K562 (cell line): Measurements from ENCODE around the gene HHATL. TPM values are rescaled to one million over a fixed set of nuclear protein-coding genes. Genes with fewer than 3 reads are reported as not detected.
A peak's percentile ranks its signal among the peaks of the same experiment; 100 is the strongest.

Experiments used
- ATAC-seq: fragments of 200-7000 bp; cut with Tn5 transposase; 3 replicates; pipeline ENCODE4 v1.9.1; 2020; ENCODE audit warnings: moderate library complexity
- BruUV-seq: library from RNA; stranded (reverse); fragments of 400-500 nt; replicated peaks from 2 replicates; lab custom pipeline; 2021; lab: Mats Ljungman, UMichigan
- CTCF ChIA-PET: fragments of 300-600 bp; formaldehyde crosslinking; extraction: SDS; loops from one replicate; lab custom pipeline; 2021; ENCODE audit warnings: low intra/inter-chr PET ratio; lab: Yijun Ruan, JAX
- POLR2A ChIA-PET: fragments of 300-600, 350-650 bp; sonication (Branson Sonifier 250); formaldehyde crosslinking; extraction: SDS; loops from one replicate; lab custom pipeline; 2021; ENCODE audit warnings: antibody characterized with exemption, inconsistent platforms; lab: Yijun Ruan, JAX
- DNase-seq, 4 experiments: peaks; one replicate each; pipeline versions ENCODE4 v3.0.0 to v3.0.0-alpha.2; 2011 to 2018; ENCODE audit warnings: low spot score in 3 of 4, mixed read lengths in 3 of 4; ENCODE audit errors: extremely low read depth in 1 of 4
- FAIRE-seq: peaks from 2 replicates; lab custom pipeline; 2011; peaks lifted over from hg19 to GRCh38; lab: Jason Lieb, UNC
- H2AFZ ChIP-seq: 2 replicates; pipeline ENCODE4 v1.6.0; 2011; ENCODE audit warnings: low read depth, low read length, control low read depth, inconsistent platforms
- H3K27ac ChIP-seq: fragments of 200-600 bp; 3 replicates; pipeline ENCODE4 v1.8.0; 2011; ENCODE audit warnings: low read depth, mild to moderate bottlenecking, control low read depth, inconsistent platforms, low read length, moderate library complexity, mixed read lengths; ENCODE audit errors: extremely low read depth
- H3K27me3 ChIP-seq, 2 experiments: fragments of 300-600 bp in 1 of 2; 2 replicates in 1 of 2; 3 replicates in 1 of 2; pipeline versions ENCODE4 v1.6.0 to v1.8.0; 2011; ENCODE audit warnings: inconsistent platforms in 2 of 2, low read length in 2 of 2, mild to moderate bottlenecking in 1 of 2, mixed read lengths in 1 of 2, moderate library complexity in 1 of 2; ENCODE audit not compliant: control insufficient read depth in 2 of 2, insufficient read depth in 2 of 2
- H3K36me3 ChIP-seq: fragments of 300-600 bp; 3 replicates; pipeline ENCODE4 v1.8.0; 2011; ENCODE audit warnings: mild to moderate bottlenecking, low read length, inconsistent platforms; ENCODE audit not compliant: control insufficient read depth, insufficient read depth
- H3K4me1 ChIP-seq, 2 experiments: fragments of 200-600 bp in 1 of 2; replicated peaks in 1 of 2; 2 replicates in 1 of 2; 3 replicates in 1 of 2; pipeline versions ENCODE4 v1.5.1 to v1.8.0; 2011; ENCODE audit warnings: inconsistent platforms in 2 of 2, low read length in 2 of 2, mild to moderate bottlenecking in 1 of 2, mixed read lengths in 1 of 2, moderate library complexity in 1 of 2; ENCODE audit not compliant: control insufficient read depth in 2 of 2, insufficient read depth in 2 of 2
- H3K4me2 ChIP-seq: 2 replicates; pipeline ENCODE4 v1.6.1; 2011; ENCODE audit warnings: low read length, control low read depth, inconsistent platforms, mixed read lengths; ENCODE audit not compliant: insufficient read depth
- H3K4me3 ChIP-seq: fragments of 200-600 bp; sonication (generic), shearing (Covaris generic); 2 replicates; pipeline ENCODE4 v1.5.1; 2016; ENCODE audit warnings: control low read depth, inconsistent platforms
- H3K79me2 ChIP-seq: fragments of 200-600 bp; 3 replicates; pipeline ENCODE4 v1.8.0; 2011; ENCODE audit warnings: low read length, inconsistent platforms; ENCODE audit not compliant: control insufficient read depth, insufficient read depth
- H3K9ac ChIP-seq, 2 experiments: 2 replicates each; pipeline versions ENCODE4 v1.6.0 to v1.6.1; 2011; ENCODE audit warnings: low read depth in 2 of 2, low read length in 2 of 2, control low read depth in 1 of 2, inconsistent platforms in 1 of 2, mild to moderate bottlenecking in 1 of 2, mixed read lengths in 1 of 2; ENCODE audit not compliant: insufficient read depth in 1 of 2
- H3K9me1 ChIP-seq: one replicate; pipeline ENCODE4 v1.6.0; 2011; ENCODE audit warnings: inconsistent platforms, mild to moderate bottlenecking, low read length, moderate library complexity; ENCODE audit not compliant: control insufficient read depth, insufficient read depth
- H3K9me3 ChIP-seq: replicated peaks from 2 replicates; pipeline ENCODE4 v1.5.1; 2011; ENCODE audit warnings: low read depth, low read length, inconsistent platforms; ENCODE audit not compliant: control insufficient read depth, insufficient read depth
- H4K20me1 ChIP-seq: replicated peaks from 2 replicates; pipeline ENCODE4 v1.6.1; 2011; ENCODE audit warnings: low read length, inconsistent platforms, mixed read lengths; ENCODE audit not compliant: control insufficient read depth, insufficient read depth
- FOS ChIP-seq: IDR thresholded peaks from 3 replicates; pipeline ENCODE4 v1.6.1; 2011; ENCODE audit not compliant: insufficient read length; ENCODE audit errors: extremely low read depth
- GTF2F1 ChIP-seq: IDR thresholded peaks from 2 replicates; pipeline ENCODE4 v1.6.1; 2011; ENCODE audit warnings: low read depth, low read length, improper control_type of control experiment
- MLLT1 ChIP-seq, 2 experiments: fragments of 450-650 bp; IDR thresholded peaks; 2 replicates each; pipeline ENCODE4 v1.6.1; 2016
- NEUROD1 ChIP-seq: fragments of 150-350 bp; IDR thresholded peaks from 2 replicates; pipeline ENCODE4 v1.6.1; 2014; ENCODE audit warnings: borderline replicate concordance, low read length, low read depth; ENCODE audit not compliant: partially characterized antibody
- NR2C2 ChIP-seq, 2 experiments: fragments of 200-800 bp in 1 of 2; sonication (Bioruptor generic) in 1 of 2; sonication (generic) in 1 of 2; formaldehyde crosslinking in 1 of 2; IDR thresholded peaks; 2 replicates each; pipeline versions ENCODE4 v1.6.1 to v1.8.0; 2016 to 2022; ENCODE audit warnings: mild to moderate bottlenecking in 1 of 2, missing compliant biosample characterization in 1 of 2, missing genetic modification characterization in 1 of 2, missing genetic modification reagents in 1 of 2
- SAFB ChIP-seq: fragments of 200-400 bp; formaldehyde crosslinking; IDR thresholded peaks from 2 replicates; pipeline ENCODE4 v1.6.1; 2017; ENCODE audit warnings: low read depth, low read length, borderline replicate concordance
- SP2 ChIP-seq: IDR thresholded peaks from 2 replicates; pipeline ENCODE4 v1.6.1; 2011; ENCODE audit warnings: mild to moderate bottlenecking, low read depth, low read length, moderate library complexity; ENCODE audit not compliant: poor library complexity, severe bottlenecking; ENCODE audit errors: extremely low read depth
- SRSF3 ChIP-seq: fragments of 200-400 bp; formaldehyde crosslinking; IDR thresholded peaks from 2 replicates; pipeline ENCODE4 v1.6.1; 2016; ENCODE audit warnings: mild to moderate bottlenecking, low read length, moderate library complexity; ENCODE audit not compliant: insufficient read depth
- TRIM28 ChIP-seq: fragments of 450-650 bp; IDR thresholded peaks from 2 replicates; pipeline ENCODE4 v1.6.1; 2017
- ZBTB33 ChIP-seq: sonication (generic); formaldehyde crosslinking; IDR thresholded peaks from 2 replicates; pipeline ENCODE4 v1.8.1; 2023; ENCODE audit warnings: mild to moderate bottlenecking, missing genetic modification reagents
- ZNF586 ChIP-seq: fragments of 450-650 bp; formaldehyde crosslinking; conservative IDR thresholded peaks from 2 replicates; pipeline ENCODE4 v1.4.0; 2020; ENCODE audit warnings: mild to moderate bottlenecking, moderate library complexity
- ZSCAN29 ChIP-seq: fragments of 450-650 bp; IDR thresholded peaks from 2 replicates; pipeline ENCODE4 v1.6.1; 2017
- WGBS: fragments of 100-300 bp; shearing (Covaris generic); methylation state at CpG from one replicate; pipeline ENCODE4 v1.1.6; 2016; ENCODE audit warnings: low coverage, mixed read lengths; ENCODE audit not compliant: insufficient coverage; ENCODE audit errors: missing lambda C conversion rate; 5-methylcytosine and 5-hydroxymethylcytosine counted together
- in situ Hi-C: fragments of 300-500 bp; cut with MboI; formaldehyde crosslinking; loops from 4 replicates; pipeline ENCODE4 v1.15.0; 2018; ENCODE audit warnings: inconsistent platforms, mixed read lengths
- intact Hi-C: fragments of 100-400 bp; cut with micrococcal nuclease; formaldehyde crosslinking; loops from 2 replicates; pipeline ENCODE4 v1.14.2; 2022
- polyA plus RNA-seq, 8 experiments: library from polyadenylated mRNA; depleted of rRNA in 4 of 8; stranded (reverse) in 5 of 8; unstranded in 3 of 8; fragments of >200 nt; fragmentation: Nextera tagmentation in 2 of 8; fragmentation: Illumina TruSeq in 1 of 8; extraction: Ambion mirVana in 2 of 8; extraction: Trizol in 1 of 8; gene quantifications; 2 replicates each; pipeline versions ENCODE4 v1.2.1 to v1.2.3, GENCODE V29; 2011 to 2014; ENCODE audit warnings: inconsistent platforms in 1 of 8, missing spikeins in 1 of 8
- total RNA-seq, 7 experiments: library from RNA; depleted of rRNA in 6 of 7; stranded (reverse); fragments of >200 nt in 6 of 7; fragmentation: Illumina TruSeq in 2 of 7; extraction: Trizol in 2 of 7; gene quantifications; 2 replicates each; pipeline versions ENCODE4 v1.2.1 to v1.2.3, GENCODE V29; 2011 to 2021; ENCODE audit warnings: low replicate concordance in 1 of 7
- TF ChIP-seq, protein P1 (sequence below), 2 experiments: IDR thresholded peaks in 1 of 2; conservative IDR thresholded peaks in 1 of 2; 2 replicates each; pipeline ENCODE4 v1.6.1; 2016; ENCODE audit warnings: low read depth in 2 of 2, mild to moderate bottlenecking in 1 of 2, missing compliant biosample characterization in 1 of 2, missing genetic modification characterization in 1 of 2, moderate library complexity in 1 of 2

HHATL gene
- total and polyA plus RNA-seq, 9 of the 15 experiments (the other 6 are each of a cell fraction or from before 2014, with no cell fraction given): not detected

DNA sequence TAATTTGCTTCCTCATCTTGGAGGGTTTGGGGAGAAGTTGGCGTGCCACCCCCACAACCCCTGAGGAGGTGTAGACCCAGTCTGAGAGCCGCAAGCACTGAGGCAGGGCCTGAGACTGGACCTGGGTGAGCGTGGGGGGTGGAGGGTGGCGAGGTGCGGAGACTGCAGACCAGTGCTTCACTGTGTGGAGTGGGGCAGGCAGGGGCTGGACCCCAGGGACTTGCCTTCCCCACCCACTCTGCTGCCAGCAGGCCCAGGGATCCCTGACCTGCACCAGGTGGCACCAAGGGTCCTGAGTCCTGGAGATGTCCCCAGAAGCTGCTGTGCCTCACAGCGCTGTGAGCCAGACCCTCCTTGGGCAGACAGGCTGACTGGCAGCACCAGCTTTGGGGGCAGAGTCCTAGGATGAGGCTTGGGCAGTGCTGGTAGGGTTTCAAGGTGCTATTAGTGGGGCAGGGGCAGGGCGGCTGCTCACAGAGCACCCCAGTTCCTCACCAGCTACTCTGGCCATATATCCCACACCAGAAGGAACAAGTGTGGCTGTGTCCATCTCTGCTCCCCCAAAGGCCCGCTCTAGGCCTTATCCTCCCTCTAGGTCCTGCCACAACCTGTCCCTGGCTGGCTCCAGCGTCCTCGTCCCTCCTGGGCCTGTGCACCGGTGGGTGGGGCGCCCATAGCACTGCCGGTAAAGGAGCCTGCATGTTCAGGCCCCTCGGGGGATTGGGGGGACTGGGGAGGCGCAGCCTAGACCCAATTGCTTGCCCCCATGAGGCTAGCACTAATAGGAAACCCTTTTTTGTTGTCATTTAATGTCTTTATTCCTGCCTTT lies 37.3 kb downstream of the HHATL start:
- FAIRE-seq (no peak), DNase-seq (no peak), ATAC-seq (peak; percentile 5; the same call in 1 of the 3 replicates)
- POLR2A ChIA-PET: interaction anchor here (0.7 to 1.1 kb wide), 3 partner anchors 11 to 89 kb away, joined by 3 to 5 read pairs (median 3); no protein-coding TSS in a partner anchor
- WGBS: 21% methylated on average over 15 of the region's 15 CpGs
- no peak overlapping the region for H3K27ac ChIP-seq
- peaks cover 11% of the 10 kb centered on the region; the same call in 1 of the 2 replicates for H4K20me1 ChIP-seq
- H2AFZ ChIP-seq: no peak overlapping the region
- CTCF ChIA-PET: no interaction called here
- in situ Hi-C loops: no loop called here
- no peaks in the 10 kb centered on the region for H3K9me1 ChIP-seq
- H3K4me3 ChIP-seq: no peak overlapping the region
- H3K36me3 ChIP-seq: no peaks in the 10 kb centered on the region
- H3K9me3 ChIP-seq: no peaks in the 10 kb centered on the region
- peaks cover 4 to 10% of the 10 kb centered on the region in 2 experiments; a peak in 4 of 5 replicates for H3K4me1 ChIP-seq
- peak overlapping the region in 1 of 2 experiments; percentile 36; a peak in 1 of 4 replicates for H3K9ac ChIP-seq
- intact Hi-C loops: no loop called here
- H3K27me3 ChIP-seq: peaks cover 0 to 16% of the 10 kb centered on the region in 2 experiments; a peak in 2 of 5 replicates
- no peak overlapping the region for H3K4me2 ChIP-seq
- H3K79me2 ChIP-seq: no peaks in the 10 kb centered on the region
- no TSS peak for BruUV-seq
- TF ChIP-seq NEUROD1 (no peak), SP2 (no peak), ZSCAN29 (no peak), TRIM28 (no peak), NR2C2 (CRISPR knock-in tag; IDR thresholded peaks at IDR 0.05) (no peak), NR2C2 (tag; IDR thresholded peaks at IDR 0.05) (no peak), ZNF586 (CRISPR knock-in tag) (no peak), FOS (no peak), SRSF3 (no peak), GTF2F1 (no peak), MLLT1 (IDR thresholded peaks at IDR 0.05) (no peak), ZBTB33 (CRISPR knock-in tag) (no peak), SAFB (no peak)
- TF ChIP-seq, protein P1, sequence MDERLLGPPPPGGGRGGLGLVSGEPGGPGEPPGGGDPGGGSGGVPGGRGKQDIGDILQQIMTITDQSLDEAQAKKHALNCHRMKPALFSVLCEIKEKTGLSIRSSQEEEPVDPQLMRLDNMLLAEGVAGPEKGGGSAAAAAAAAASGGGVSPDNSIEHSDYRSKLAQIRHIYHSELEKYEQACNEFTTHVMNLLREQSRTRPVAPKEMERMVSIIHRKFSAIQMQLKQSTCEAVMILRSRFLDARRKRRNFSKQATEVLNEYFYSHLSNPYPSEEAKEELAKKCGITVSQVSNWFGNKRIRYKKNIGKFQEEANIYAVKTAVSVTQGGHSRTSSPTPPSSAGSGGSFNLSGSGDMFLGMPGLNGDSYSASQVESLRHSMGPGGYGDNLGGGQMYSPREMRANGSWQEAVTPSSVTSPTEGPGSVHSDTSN (CRISPR knock-in tag; IDR thresholded peaks at IDR 0.05; ENCODE audit: low read depth): no peak
- TF ChIP-seq, protein P1 (tag; conservative IDR thresholded peaks at IDR 0.05; ENCODE audit: low read depth): no peak
